HEK293 (cell line): ENCODE results near the gene HDGF.
A peak's percentile ranks its signal among the peaks of the same experiment; 100 is the strongest.

Experiments used
- CTCF ChIA-PET: fragments of 350-600 bp; formaldehyde crosslinking; extraction: SDS; loops from one replicate; lab custom pipeline; 2021; ENCODE audit warnings: antibody characterized with exemption; lab: Yijun Ruan, JAX
- POLR2A ChIA-PET: fragments of 300-600 bp; formaldehyde crosslinking; extraction: SDS; loops from one replicate; lab custom pipeline; 2020; ENCODE audit warnings: antibody characterized with exemption, inconsistent platforms; lab: Yijun Ruan, JAX
- H3K27ac ChIP-seq: fragments of 200-500 bp; sonication (Bioruptor generic); 2 replicates; pipeline ENCODE4 v1.5.1; 2014; ENCODE audit warnings: low read depth, low read length, control low read depth, inconsistent platforms; ENCODE audit errors: extremely low read depth
- H3K36me3 ChIP-seq, 2 experiments: fragments of 200-500 bp in 1 of 2; sonication (Bioruptor generic) in 1 of 2; 1 replicate in 1 of 2; 2 replicates in 1 of 2; pipeline ENCODE4 v1.5.1; 2014 to 2017; ENCODE audit warnings: inconsistent platforms in 2 of 2, low read length in 2 of 2; ENCODE audit not compliant: control insufficient read depth in 2 of 2, insufficient read depth in 1 of 2
- H3K4me1 ChIP-seq: fragments of 200-500 bp; sonication (Bioruptor generic); 2 replicates; pipeline ENCODE4 v1.5.1; 2014; ENCODE audit warnings: mild to moderate bottlenecking, low read length, inconsistent platforms; ENCODE audit not compliant: control insufficient read depth, insufficient read depth
- H3K4me3 ChIP-seq: 2 replicates; pipeline ENCODE4 v1.5.1; 2011; ENCODE audit warnings: low read depth, mild to moderate bottlenecking, control low read depth, low read length, moderate library complexity
- H3K9me3 ChIP-seq: fragments of 200-500 bp; sonication (Bioruptor generic); 2 replicates; pipeline ENCODE4 v1.5.1; 2014; ENCODE audit warnings: low read depth, low read length, inconsistent platforms; ENCODE audit not compliant: control insufficient read depth, insufficient read depth
- HOXC10 ChIP-seq: sonication (generic); formaldehyde crosslinking; IDR thresholded peaks from 2 replicates; pipeline ENCODE4 v1.8.1; 2023; ENCODE audit warnings: mild to moderate bottlenecking, missing genetic modification reagents
- INSM2 ChIP-seq: fragments of 450-650 bp; formaldehyde crosslinking; IDR thresholded peaks from 2 replicates; pipeline ENCODE4 v1.5.1; 2016; ENCODE audit warnings: missing biosample characterization, missing genetic modification characterization
- KLF9 ChIP-seq: fragments of 450-650 bp; formaldehyde crosslinking; IDR thresholded peaks from 2 replicates; pipeline ENCODE4 v1.5.1; 2016; ENCODE audit warnings: missing biosample characterization, missing genetic modification characterization, low read depth
- OVOL3 ChIP-seq: fragments of 450-650 bp; formaldehyde crosslinking; IDR thresholded peaks from 2 replicates; pipeline ENCODE4 v1.5.1; 2016; ENCODE audit warnings: missing biosample characterization, missing genetic modification characterization
- PRDM6 ChIP-seq: fragments of 450-650 bp; formaldehyde crosslinking; IDR thresholded peaks from 2 replicates; pipeline ENCODE4 v1.5.1; 2017; ENCODE audit warnings: missing biosample characterization, missing genetic modification characterization
- REPIN1 ChIP-seq: fragments of 450-650 bp; formaldehyde crosslinking; IDR thresholded peaks from 2 replicates; pipeline ENCODE4 v1.5.1; 2017; ENCODE audit warnings: missing biosample characterization, missing genetic modification characterization, low read depth
- TCF7L2 ChIP-seq: IDR thresholded peaks from 2 replicates; pipeline ENCODE4 v1.6.1; 2011; ENCODE audit warnings: low read depth, mild to moderate bottlenecking, inconsistent platforms, low read length, moderate library complexity, borderline replicate concordance
- YY1 ChIP-seq: fragments of 450-650 bp; formaldehyde crosslinking; IDR thresholded peaks from 2 replicates; pipeline ENCODE4 v1.5.1; 2018; ENCODE audit warnings: missing biosample characterization, missing genetic modification characterization
- ZBTB10 ChIP-seq: fragments of 450-650 bp; formaldehyde crosslinking; IDR thresholded peaks from 2 replicates; pipeline ENCODE4 v1.5.1; 2016; ENCODE audit warnings: missing biosample characterization, missing genetic modification characterization
- ZEB2 ChIP-seq: fragments of 450-650 bp; formaldehyde crosslinking; IDR thresholded peaks from 2 replicates; pipeline ENCODE4 v1.5.1; 2016; ENCODE audit warnings: missing biosample characterization, missing genetic modification characterization
- ZFP69B ChIP-seq: fragments of 450-650 bp; formaldehyde crosslinking; IDR thresholded peaks from 2 replicates; pipeline ENCODE4 v1.5.1; 2016; ENCODE audit warnings: missing biosample characterization, missing genetic modification characterization
- ZNF350 ChIP-seq: fragments of 450-650 bp; formaldehyde crosslinking; IDR thresholded peaks from 2 replicates; pipeline ENCODE4 v1.5.0; 2017; ENCODE audit warnings: missing biosample characterization, mild to moderate bottlenecking, missing genetic modification characterization
- ZNF404 ChIP-seq: fragments of 450-650 bp; formaldehyde crosslinking; IDR thresholded peaks from 2 replicates; pipeline ENCODE4 v1.5.1; 2017; ENCODE audit warnings: missing biosample characterization, missing genetic modification characterization
- ZNF596 ChIP-seq: fragments of 450-650 bp; IDR thresholded peaks from 2 replicates; pipeline ENCODE4 v1.5.0; 2018; ENCODE audit warnings: missing biosample characterization, mild to moderate bottlenecking, missing genetic modification characterization, moderate library complexity
- ZNF629 ChIP-seq: fragments of 450-650 bp; formaldehyde crosslinking; IDR thresholded peaks from 2 replicates; pipeline ENCODE4 v1.5.1; 2017; ENCODE audit warnings: missing biosample characterization, missing genetic modification characterization
- ZNF658 ChIP-seq: fragments of 450-650 bp; formaldehyde crosslinking; IDR thresholded peaks from 2 replicates; pipeline ENCODE4; 2016; ENCODE audit warnings: missing biosample characterization, missing genetic modification characterization
- ZNF704 ChIP-seq: fragments of 450-650 bp; formaldehyde crosslinking; IDR thresholded peaks from 2 replicates; pipeline ENCODE4 v1.5.1; 2016; ENCODE audit warnings: missing biosample characterization, missing genetic modification characterization
- ZNF76 ChIP-seq: fragments of 450-650 bp; formaldehyde crosslinking; IDR thresholded peaks from 2 replicates; pipeline ENCODE4; 2016; ENCODE audit warnings: low read depth, missing biosample characterization, missing genetic modification characterization, borderline replicate concordance
- ZSCAN23 ChIP-seq: fragments of 450-650 bp; formaldehyde crosslinking; IDR thresholded peaks from 2 replicates; pipeline ENCODE4 v1.5.1; 2016; ENCODE audit warnings: missing biosample characterization, missing genetic modification characterization
- TF ChIP-seq, protein P1 (sequence below): fragments of 450-650 bp; formaldehyde crosslinking; IDR thresholded peaks from 2 replicates; pipeline ENCODE4 v1.5.1; 2016; ENCODE audit warnings: missing biosample characterization, missing genetic modification characterization
- TF ChIP-seq, protein P2 (sequence below): fragments of 450-650 bp; formaldehyde crosslinking; optimal IDR thresholded peaks from 2 replicates; pipeline ENCODE3; 2016; ENCODE audit warnings: missing biosample characterization, mild to moderate bottlenecking, missing genetic modification characterization
- TF ChIP-seq, protein P3 (sequence below): fragments of 450-650 bp; formaldehyde crosslinking; IDR thresholded peaks from 2 replicates; pipeline ENCODE4 v1.5.1; 2016; ENCODE audit warnings: missing biosample characterization, missing genetic modification characterization

HDGF gene

GRCh38 chr1:156750191-156750672 is 1.2 kb downstream of the HDGF start:
- POLR2A ChIA-PET = interaction anchor here (0.6 to 3.2 kb wide), 4 partner anchors 9 to 17 kb away, joined by 3 to 63 read pairs (median 24); partner anchors contain the start of genes MRPL24 and PRCC
- Histone ChIP-seq H3K36me3 (peaks cover 0 to 16% of the 10 kb centered on the region in 2 experiments; a peak in 1 of 3 replicates), H3K9me3 (no peaks in the 10 kb centered on the region), H3K4me1 (peaks cover 11% of the 10 kb centered on the region; the same call in 1 of the 2 replicates), H3K4me3 (peak overlapping the region; percentile 87), H3K27ac (peak overlapping the region; percentile 95)
- CTCF ChIA-PET = interaction anchor here (0.6 to 1.3 kb wide), 4 partner anchors 19 to 142 kb away, joined by 3 read pairs; no protein-coding TSS in a partner anchor
- TF ChIP-seq ZNF596 (tag by site-specific recombination) = no peak
- no peak for TF ChIP-seq ZNF658 (tag by site-specific recombination)
- TF ChIP-seq ZNF629 (tag by site-specific recombination) = 0 out of 2 replicates have a peak, but pooled peaks have one; percentile 18
- no peak for TF ChIP-seq KLF9 (tag by site-specific recombination)
- TF ChIP-seq, protein P1, sequence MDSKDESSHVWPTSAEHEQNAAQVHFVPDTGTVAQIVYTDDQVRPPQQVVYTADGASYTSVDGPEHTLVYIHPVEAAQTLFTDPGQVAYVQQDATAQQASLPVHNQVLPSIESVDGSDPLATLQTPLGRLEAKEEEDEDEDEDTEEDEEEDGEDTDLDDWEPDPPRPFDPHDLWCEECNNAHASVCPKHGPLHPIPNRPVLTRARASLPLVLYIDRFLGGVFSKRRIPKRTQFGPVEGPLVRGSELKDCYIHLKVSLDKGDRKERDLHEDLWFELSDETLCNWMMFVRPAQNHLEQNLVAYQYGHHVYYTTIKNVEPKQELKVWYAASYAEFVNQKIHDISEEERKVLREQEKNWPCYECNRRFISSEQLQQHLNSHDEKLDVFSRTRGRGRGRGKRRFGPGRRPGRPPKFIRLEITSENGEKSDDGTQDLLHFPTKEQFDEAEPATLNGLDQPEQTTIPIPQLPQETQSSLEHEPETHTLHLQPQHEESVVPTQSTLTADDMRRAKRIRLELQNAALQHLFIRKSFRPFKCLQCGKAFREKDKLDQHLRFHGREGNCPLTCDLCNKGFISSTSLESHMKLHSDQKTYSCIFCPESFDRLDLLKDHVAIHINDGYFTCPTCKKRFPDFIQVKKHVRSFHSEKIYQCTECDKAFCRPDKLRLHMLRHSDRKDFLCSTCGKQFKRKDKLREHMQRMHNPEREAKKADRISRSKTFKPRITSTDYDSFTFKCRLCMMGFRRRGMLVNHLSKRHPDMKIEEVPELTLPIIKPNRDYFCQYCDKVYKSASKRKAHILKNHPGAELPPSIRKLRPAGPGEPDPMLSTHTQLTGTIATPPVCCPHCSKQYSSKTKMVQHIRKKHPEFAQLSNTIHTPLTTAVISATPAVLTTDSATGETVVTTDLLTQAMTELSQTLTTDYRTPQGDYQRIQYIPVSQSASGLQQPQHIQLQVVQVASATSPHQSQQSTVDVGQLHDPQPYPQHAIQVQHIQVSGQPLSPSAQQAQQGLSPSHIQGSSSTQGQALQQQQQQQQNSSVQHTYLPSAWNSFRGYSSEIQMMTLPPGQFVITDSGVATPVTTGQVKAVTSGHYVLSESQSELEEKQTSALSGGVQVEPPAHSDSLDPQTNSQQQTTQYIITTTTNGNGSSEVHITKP = peak; percentile 80
- no peak for TF ChIP-seq PRDM6
- peak; percentile 52 for TF ChIP-seq ZBTB10
- TF ChIP-seq ZSCAN23 (tag by site-specific recombination) = no peak
- TF ChIP-seq TCF7L2 = no peak
- no peak for TF ChIP-seq ZNF350 (tag by site-specific recombination)
- TF ChIP-seq INSM2 = no peak
- no peak for TF ChIP-seq ZNF76 (tag by site-specific recombination)
- TF ChIP-seq, protein P2, sequence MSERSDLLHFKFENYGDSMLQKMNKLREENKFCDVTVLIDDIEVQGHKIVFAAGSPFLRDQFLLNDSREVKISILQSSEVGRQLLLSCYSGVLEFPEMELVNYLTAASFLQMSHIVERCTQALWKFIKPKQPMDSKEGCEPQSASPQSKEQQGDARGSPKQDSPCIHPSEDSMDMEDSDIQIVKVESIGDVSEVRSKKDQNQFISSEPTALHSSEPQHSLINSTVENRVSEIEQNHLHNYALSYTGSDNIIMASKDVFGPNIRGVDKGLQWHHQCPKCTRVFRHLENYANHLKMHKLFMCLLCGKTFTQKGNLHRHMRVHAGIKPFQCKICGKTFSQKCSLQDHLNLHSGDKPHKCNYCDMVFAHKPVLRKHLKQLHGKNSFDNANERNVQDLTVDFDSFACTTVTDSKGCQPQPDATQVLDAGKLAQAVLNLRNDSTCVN (tag by site-specific recombination) = no peak
- TF ChIP-seq ZNF404 (tag by site-specific recombination) = no peak
- 0 out of 2 replicates have a peak, but pooled peaks have one; percentile 17 for TF ChIP-seq REPIN1
- TF ChIP-seq YY1 (tag by site-specific recombination) = no peak
- no peak for TF ChIP-seq OVOL3 (tag by site-specific recombination)
- TF ChIP-seq HOXC10 (CRISPR knock-in tag) = no peak
- peak; percentile 56; the same call in 1 of the 2 replicates for TF ChIP-seq ZFP69B (tag by site-specific recombination)
- peak; percentile 42; the same call in 1 of the 2 replicates for TF ChIP-seq ZEB2
- TF ChIP-seq, protein P3, sequence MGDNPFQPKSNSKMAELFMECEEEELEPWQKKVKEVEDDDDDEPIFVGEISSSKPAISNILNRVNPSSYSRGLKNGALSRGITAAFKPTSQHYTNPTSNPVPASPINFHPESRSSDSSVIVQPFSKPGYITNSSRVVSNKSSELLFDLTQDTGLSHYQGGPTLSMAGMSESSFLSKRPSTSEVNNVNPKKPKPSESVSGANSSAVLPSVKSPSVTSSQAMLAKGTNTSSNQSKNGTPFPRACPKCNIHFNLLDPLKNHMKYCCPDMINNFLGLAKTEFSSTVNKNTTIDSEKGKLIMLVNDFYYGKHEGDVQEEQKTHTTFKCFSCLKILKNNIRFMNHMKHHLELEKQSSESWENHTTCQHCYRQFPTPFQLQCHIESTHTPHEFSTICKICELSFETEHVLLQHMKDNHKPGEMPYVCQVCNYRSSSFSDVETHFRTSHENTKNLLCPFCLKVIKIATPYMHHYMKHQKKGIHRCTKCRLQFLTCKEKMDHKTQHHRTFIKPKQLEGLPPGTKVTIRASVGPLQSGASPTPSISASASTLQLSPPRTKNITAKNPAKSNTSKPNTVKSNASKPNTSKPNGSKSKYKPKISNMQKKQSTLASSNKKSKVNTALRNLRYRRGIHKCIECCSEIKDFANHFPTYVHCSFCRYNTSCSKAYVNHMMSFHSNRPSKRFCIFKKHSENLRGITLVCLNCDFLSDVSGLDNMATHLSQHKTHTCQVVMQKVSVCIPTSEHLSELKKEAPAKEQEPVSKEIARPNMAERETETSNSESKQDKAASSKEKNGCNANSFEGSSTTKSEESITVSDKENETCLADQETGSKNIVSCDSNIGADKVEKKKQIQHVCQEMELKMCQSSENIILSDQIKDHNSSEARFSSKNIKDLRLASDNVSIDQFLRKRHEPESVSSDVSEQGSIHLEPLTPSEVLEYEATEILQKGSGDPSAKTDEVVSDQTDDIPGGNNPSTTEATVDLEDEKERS (tag by site-specific recombination) = no peak
- TF ChIP-seq ZNF704 = no peak
